NCI-H510A (cell line): ENCODE data around the gene FBLIM1.

Experiments
- DNase-seq: peaks from one replicate; lab custom pipeline; 2025; lab: John Stamatoyannopoulos, UW

FBLIM1 gene

GRCh38 chr1:15758343-15758931 lies at the start of gene FBLIM1:
Gene FBLIM1 (plus strand): TSS chr1:15758795. CDS start chr1:15764984, 6,189 bp downstream.
- DNase-seq: peak; percentile 67

DNA sequence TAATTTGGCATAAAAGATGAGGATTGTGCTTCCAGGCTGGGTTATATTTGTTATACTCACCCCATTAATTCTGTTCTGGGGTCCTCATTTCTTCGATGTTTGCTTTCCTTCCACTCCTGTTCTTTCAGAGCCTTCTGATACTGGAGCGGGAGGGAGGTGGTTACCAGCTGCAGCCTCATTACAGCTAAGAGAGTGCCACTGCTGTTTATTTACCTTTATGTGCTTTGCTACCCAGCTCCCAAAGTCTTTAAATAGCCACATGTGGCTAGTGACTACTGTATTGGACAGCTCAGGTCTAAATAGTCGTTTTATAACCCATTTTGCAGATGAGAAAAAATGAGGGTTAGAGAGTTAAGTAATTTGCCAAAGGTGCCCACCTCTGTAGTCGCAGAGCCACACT lies 49.4 kb upstream of the FBLIM1 start:
- peak; percentile 23 for DNase-seq

GRCh38 chr1:15712168-15712567 lies 46.4 kb upstream of the FBLIM1 start:
- no peak for DNase-seq

DNA sequence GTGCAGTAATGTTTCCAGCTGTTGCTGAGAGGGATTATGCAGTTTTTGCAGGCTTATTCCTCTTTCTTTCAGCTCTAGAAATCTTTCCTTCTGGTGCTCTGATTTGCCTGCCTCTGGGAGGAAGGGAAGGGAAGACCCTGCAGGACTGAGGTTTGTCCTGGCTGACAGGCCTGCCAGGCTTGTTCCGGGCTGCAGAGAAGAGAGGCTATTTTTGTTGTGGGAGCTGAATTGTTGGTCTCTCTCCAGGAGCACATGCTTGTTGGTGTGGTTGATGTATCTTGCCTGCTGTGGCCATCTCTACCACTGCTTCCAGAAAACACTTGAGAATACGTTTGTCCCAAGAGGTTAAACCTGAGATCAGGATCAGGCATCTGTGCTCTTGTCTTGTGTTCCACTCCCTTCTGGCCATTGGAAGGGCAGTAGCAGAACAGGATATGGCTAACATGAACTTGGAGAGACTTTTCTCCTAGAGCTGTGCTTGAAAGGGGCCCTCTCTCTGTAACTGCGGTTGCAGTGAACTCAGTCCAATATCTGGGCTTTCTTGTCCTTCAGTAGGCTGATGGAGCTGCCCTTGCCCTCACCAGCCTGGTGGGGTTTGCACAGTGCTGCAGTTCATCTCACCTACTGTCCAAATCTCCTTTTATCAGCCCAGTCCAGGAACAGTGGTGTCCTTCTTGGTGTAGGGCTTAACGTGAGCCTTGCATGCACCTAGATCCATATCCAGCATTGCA lies 44.0 kb upstream of the FBLIM1 start:
- no peak for DNase-seq

GRCh38 chr1:15717418-15718125 lies 41.0 kb upstream of the FBLIM1 start:
- no peak for DNase-seq

GRCh38 chr1:15718199-15718601 lies 40.4 kb upstream of the FBLIM1 start:
- DNase-seq: no peak

DNA sequence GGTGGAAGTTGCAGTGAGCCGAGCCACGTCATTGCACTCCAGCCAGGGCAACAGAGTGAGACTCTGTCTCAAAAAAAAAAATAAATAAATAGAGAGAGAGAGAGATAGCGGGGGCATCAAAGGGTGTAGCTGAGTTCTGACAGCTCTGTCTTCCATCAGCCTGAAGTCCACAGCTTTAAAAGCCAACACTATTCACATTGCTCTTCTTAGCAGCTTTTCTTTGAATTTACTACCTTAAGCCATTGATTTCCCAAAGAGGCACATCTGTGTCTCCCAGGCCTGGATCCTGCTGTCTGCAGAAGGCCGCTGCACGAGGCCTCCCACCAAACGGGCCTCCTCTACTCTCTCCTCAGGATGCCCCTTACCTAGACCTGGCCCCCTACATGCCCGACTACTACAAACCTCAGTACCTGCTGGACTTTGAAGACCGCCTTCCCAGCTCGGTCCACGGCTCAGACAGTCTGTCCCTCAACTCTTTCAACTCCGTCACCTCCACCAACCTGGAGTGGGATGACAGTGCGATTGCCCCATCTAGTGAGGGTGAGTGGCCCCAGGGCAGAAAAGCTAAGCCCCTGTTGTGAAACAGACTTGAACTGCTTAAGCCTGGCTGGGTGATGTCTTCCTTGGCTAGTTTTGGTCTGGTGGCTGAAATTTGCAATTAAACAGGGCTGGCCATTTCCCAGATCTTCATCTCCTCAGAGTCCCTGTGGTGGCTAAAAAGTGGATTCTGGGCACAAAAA lies 39.0 kb upstream of the FBLIM1 start:
- no peak for DNase-seq

- no peak for DNase-seq
These were observed 37.7 kb upstream of the FBLIM1 start for GRCh38 chr1:15720861-15721260.

DNA sequence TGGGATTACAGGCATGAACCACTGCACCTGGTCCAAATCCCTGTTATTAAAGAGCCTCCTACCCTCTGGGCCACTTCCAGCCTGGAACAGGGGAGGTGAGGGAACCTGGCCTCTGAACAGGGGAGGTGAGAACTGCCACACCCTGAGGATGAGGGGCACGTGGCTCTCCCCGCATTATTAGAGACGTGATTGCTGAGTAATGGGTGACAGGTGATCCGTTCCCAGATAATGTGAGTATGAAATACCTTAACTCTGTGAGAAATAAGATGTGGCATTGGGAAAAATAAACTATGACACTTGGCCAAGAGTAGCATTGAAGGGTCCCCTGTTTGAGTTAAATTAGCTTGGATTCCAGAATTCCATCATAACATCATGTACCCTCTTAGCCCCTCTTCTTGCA lies 36.2 kb upstream of the FBLIM1 start:
- no peak for DNase-seq

DNA sequence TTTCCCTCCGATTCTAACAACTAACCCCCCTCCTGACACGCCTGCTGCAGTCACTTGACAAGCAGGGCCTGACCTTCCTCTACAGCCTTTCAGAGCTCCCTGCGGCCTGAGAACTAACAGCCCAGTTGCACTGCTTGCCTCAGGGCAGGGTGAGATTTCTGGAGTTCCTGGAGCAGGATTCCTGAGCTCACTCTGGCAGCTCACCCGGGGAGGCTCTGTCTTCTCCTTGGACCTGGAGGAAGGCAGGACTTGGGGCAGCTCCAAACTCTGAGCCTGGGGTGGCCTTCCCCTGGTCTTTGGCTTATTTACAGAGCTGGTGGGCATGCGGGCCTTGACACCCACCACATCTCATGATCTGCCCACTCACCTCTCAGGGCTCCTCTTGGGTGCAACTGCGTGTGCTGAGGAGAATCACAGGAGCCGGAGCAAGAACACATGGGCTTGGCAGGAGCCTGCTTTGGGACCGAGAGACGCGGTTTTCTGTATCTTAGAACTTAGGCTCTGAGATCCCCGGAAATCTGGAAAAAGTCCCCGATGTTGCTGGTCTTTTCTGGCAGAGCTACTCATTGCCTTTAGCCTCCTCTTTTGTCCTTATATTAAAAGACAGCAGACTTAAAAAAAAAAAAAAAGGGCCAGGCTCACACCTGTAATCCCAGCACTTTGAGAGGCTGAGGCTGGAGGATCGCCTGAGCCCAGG lies 35.6 kb upstream of the FBLIM1 start:
- DNase-seq: no peak

- no peak for DNase-seq
These were observed 34.9 kb upstream of the FBLIM1 start for GRCh38 chr1:15723631-15724246.

DNA sequence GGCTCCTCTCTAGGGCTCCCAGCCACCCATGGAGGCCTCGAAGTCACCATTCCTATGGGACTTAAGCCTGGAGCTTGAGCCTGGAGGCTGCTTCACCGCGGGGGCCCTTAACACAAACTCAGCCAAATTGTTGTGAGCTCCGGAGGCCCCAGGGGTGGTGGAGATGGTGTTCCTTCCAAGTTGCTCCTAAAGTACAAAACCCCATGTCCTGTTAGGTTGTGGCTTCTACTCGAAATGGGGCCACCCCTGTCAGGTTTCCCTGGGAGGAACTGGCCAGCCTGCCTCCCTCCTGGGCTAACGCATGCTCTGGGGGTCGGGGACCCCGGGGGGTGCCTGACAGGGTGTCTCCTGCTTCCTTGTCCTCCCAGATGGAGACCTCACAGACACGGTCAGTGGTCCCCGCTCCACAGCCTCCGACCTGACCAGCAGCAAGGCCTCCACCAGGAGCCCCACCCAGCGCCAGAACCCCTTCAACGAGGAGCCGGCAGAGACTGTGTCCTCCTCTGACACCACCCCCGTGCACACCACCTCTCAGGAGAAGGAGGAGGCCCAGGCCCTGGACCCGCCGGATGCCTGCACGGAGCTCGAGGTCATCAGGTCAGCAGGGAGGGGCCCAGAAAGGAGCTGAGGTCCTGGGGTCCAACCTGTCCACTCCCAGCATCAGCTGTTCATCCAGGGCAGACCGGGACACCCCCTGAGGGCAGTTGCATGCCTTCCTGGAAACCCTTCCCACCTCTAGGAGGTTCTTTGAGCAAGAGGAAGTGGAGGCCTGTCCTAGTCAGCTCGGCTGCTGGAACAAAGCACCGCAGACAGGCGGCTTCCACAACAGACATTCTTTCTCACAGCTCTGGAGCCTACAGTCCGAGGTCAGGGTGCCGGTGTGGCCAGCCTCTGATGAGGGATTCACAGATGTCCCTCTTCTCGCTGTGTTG lies 33.4 kb upstream of the FBLIM1 start:
- no peak for DNase-seq

GRCh38 chr1:15726508-15726907 lies 32.1 kb upstream of the FBLIM1 start:
- DNase-seq: no peak

DNA sequence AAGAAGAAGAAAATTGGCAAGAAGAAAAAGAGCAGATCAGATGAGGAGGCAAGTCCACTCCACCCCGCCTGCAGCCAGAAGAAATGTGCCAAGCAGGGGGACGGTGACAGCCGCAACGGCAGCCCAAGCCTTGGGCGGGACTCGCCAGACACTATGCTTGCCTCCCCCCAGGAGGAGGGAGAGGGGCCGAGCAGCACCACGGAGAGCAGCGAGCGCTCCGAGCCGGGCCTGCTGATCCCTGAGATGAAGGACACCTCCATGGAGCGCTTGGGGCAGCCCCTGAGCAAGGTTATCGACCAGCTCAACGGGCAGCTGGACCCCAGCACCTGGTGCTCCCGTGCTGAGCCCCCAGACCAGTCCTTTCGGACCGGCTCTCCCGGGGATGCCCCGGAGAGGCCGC lies 31.6 kb upstream of the FBLIM1 start:
- DNase-seq: no peak

GRCh38 chr1:15727424-15727823 lies 31.2 kb upstream of the FBLIM1 start:
- no peak for DNase-seq

- no peak for DNase-seq
These were observed 30.6 kb upstream of the FBLIM1 start for GRCh38 chr1:15727866-15728534.

DNA sequence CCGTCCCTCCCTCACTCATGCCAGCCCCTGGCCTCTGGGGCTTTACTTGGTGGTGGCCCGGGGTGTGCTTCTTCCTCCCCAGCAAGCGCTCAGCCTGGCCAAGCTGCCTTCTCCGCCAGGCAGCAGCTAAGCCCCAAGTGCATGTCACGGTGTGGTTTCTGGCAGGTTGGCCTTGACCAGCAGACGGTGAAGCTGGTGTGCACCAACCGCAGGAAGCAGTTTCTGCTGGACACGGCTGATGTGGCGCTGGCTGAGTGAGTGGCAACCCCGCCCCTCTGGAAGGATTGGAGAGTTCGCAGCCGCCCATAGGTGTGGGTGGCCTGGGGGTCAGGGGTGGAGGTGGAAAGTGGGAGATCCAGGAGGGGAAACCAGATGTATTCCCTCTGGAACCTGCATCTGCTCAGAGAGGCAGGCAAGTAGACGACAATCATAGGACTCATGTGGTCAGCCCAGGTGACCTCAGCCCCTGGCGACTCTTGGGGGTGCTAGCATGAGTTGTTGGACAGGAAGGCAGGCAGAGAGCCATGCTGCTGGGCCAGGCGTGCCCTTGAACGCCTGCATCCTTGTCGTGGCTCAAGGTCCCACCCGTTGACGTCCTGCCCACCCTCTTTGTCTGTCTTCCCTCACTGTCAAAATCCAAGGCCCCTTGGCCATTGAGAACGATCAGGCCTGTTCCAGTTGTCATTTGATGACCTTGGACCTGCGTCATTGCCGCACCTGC lies 29.5 kb upstream of the FBLIM1 start:
- DNase-seq: no peak

- no peak for DNase-seq
These were observed 28.2 kb upstream of the FBLIM1 start for GRCh38 chr1:15730423-15730822.

GRCh38 chr1:15730936-15731335 lies 27.7 kb upstream of the FBLIM1 start:
- no peak for DNase-seq
